Fibroblast of skin of left quadriceps (primary cell): ENCODE measurements around the gene RGS14.
A peak's percentile ranks its signal among the peaks of the same experiment; 100 is the strongest.

Experiments
- DNase-seq, 2 experiments: peaks; one replicate each; pipeline ENCODE4 v3.0.0-alpha.2; 2013; ENCODE audit warnings: low read depth in 2 of 2

The RGS14 gene

GRCh38 chr5:177380805-177381126, 23.0 kb downstream of the RGS14 start:
- DNase-seq, result no peak

- no peak for DNase-seq
These were observed 24.8 kb downstream of the RGS14 start for GRCh38 chr5:177382423-177383029.

DNA sequence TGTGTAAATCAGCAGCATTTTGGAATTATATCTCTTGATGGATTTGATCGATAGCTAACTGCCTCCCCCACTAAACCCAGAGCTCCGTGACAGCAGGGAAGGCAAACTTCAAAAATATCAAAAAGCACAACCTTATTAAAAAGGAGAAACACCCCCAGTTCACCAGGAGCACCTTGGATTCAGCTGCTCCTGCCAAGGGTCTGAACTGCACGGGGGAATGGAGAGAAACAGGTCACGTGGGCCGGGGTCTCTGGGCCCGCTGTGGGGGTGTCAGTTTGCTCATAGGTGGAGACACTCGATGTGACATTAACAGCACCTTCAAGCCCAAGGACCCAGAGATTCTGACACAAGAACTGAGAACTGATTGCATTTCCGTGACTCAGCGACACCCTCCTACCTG, 25.5 kb downstream of the RGS14 start:
- DNase-seq, result no peak

GRCh38 chr5:177384134-177384533, 26.4 kb downstream of the RGS14 start, which contains the start of gene SLC34A1:
SLC34A1 (plus strand) TSS chr5:177384434; CDS start chr5:177385742, 1,308 bp downstream.
- no peak for DNase-seq

GRCh38 chr5:177385720-177386119, 28.0 kb downstream of the RGS14 start:
- no peak for DNase-seq

DNA sequence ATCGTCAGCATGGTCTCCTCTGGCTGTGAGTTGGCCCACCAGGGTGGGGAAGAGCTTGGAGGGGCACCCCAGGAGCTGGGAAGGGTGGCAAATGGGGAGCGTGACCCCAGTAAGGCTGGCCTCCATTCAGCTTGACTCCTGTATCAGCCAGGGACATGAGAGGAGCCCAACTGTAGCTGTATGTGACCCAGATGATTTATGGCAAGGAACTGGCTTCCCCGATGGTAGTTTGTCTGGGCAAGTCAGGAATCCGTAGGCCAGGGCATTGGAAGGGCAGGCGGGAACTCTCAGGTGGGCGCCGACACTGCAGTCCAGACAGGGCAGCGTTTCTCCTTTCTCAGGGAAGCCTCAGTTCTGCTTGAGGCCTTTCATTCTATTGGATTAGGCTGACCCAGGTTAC, 28.8 kb downstream of the RGS14 start:
- no peak for DNase-seq

- DNase-seq, result no peak
These were observed 29.7 kb downstream of the RGS14 start for GRCh38 chr5:177387405-177387804.

DNA sequence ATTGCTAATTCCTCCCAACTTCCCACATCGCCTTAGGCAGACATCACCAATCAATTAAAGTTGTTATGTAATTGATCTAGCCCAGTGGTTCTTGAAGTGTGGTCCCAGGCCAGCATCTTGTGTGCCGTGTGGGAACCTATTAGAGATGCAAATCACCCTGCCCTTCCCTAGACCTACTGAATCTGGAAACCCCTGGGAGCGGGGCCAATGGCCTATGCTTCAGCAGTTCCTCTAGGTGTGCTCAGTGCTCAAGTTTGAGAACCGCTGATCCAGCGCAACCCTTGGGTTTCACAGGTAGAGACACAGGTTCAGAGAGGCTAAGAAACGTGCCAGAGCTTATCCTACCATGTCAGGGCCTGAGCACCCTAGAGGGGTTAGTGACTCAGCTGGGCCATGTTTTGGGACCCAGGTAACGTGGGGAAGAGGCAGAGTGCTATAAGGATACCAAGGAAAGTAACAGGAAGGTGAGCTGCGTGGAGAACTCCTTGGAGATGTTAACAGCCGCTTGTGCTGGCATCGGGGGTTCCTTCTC, 30.9 kb downstream of the RGS14 start:
- no peak for DNase-seq

- DNase-seq, result peak in 1 of 2 experiments; percentile 33
These were observed 31.8 kb downstream of the RGS14 start for GRCh38 chr5:177389241-177390169.

GRCh38 chr5:177390363-177391300, 32.9 kb downstream of the RGS14 start:
- DNase-seq, result peak; percentile 70 to 72

GRCh38 chr5:177392765-177393164, 35.0 kb downstream of the RGS14 start:
- DNase-seq, result no peak

- DNase-seq, result no peak
These were observed 35.6 kb downstream of the RGS14 start for GRCh38 chr5:177393206-177393765.

- no peak for DNase-seq
These were observed 36.3 kb downstream of the RGS14 start for GRCh38 chr5:177393990-177394389.

- DNase-seq, result no peak
These were observed 38.4 kb downstream of the RGS14 start for GRCh38 chr5:177396078-177396477.

DNA sequence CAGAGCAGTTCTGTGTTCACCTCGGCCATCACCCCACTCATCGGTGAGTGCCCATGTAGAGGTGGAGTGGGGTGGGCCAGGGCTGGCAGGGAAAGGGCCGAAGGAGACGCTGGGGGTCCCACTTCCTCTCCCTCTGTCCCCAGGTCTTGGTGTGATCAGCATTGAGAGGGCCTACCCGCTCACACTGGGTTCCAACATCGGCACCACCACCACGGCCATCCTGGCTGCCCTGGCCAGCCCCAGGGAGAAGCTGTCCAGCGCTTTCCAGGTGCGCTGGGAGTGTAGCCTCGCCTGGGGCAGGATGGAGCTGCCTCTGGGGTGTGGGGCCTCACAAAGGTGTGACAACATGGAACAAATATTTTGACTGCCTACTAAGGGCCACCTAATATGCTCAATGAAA, 39.1 kb downstream of the RGS14 start:
- no peak for DNase-seq

GRCh38 chr5:177397875-177398390, 40.2 kb downstream of the RGS14 start:
- no peak for DNase-seq

DNA sequence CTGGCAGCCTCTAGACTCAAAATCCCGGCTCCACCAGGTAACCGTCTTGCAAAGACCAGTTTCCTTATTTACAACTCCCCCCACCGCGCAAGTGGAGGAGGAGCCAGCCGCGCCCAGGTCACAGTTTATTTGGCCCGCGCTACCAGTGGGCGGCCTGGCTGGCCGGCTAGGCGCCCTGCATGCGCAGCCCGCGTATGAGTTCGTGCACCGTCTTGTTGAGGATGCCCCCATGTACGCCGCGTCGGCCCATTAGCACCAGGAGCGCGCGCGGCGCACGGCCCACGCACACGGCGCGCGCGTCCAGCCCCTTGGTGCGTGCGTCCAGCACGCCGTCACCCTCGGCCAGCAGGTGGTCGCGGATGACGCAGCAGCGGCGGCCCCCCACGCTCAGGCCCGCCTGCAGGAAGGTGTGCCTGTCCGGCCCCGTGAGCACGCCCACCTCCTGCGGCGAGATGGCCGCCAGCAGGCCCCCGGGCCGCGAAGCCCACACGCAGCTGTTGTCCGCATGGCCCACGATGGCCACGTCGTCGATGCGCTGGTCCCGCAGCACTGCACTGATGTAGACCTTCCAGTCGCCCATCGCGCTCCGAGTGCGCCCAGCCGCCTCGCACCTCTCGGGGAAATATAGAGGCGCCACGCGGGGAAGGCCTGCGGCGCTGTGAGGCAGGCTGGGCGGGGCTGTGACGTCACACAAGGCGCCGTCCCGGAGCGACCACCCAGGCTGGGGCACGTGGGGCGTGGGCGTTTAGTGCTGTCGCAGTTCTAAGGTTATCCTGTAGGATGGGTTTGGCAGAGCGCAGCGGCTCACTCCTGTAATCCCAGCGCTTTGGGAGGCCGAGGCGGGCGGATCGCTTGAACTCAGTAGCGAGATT, 42.5 kb downstream of the RGS14 start, which contains the start of gene PFN3:
Gene PFN3, minus strand, starts transcription at position 665 of the 872 bp plus-strand sequence. Its CDS starts 85 bp downstream, at position 580.
- DNase-seq, result no peak

- no peak for DNase-seq
These were observed 44.7 kb downstream of the RGS14 start for GRCh38 chr5:177402271-177403043.

DNA sequence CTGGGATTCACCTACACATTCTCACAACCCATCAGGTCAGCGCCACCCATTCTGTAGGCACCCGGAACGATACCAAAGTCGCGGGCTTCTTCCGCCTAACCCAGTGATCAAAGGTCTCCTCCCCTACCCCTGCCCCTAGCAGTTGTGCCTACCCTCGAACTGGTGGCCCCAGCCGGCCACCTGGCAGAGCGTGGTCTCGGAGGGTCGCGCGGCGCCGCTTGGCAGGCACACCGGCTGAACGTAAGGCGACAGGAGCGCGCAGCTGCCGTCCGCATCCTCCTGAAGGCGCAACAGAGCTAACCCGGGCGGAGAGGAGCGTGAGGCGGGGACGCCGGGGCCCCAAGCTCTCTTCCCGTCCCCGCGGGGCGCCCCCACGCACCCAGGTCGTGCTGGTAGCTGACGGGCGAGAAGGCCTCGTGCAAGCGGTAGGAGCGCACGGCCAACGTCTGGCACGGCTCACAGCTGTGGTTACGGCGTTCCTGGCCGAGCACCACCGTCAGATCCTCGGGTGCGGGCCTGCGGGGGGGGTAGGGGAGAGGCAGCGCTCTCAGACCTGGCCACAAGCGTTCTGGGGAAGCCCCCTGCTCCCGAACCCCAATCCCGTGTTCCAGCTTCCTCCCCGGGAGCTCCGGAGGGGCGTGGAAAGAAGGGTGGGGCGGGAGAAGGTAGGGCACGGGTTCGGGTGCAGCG, 45.5 kb downstream of the RGS14 start:
- no peak for DNase-seq
